Thyroid gland (tissue), 4 donors: Measurements from ENCODE around the gene STAC.

ENCODE experiments used
- CTCF ChIP-seq, 6 experiments: fragments of 200-600 bp in 3 of 6; fragments of 450-650 bp in 3 of 6; sonication (generic) in 3 of 6; IDR thresholded peaks; one replicate each; pipeline ENCODE4 v1.5.1; 2016 to 2019; ENCODE audit warnings: antibody characterized with exemption in 6 of 6, mild to moderate bottlenecking in 2 of 6, inconsistent platforms in 1 of 6, moderate library complexity in 1 of 6
- POLR2A ChIP-seq, 2 donors: fragments of 450-650 bp; IDR thresholded peaks; one replicate each; pipeline ENCODE4 v1.6.1; 2017; ENCODE audit warnings: antibody characterized with exemption in 2 of 2, mild to moderate bottlenecking in 2 of 2, moderate library complexity in 1 of 2

DNA sequence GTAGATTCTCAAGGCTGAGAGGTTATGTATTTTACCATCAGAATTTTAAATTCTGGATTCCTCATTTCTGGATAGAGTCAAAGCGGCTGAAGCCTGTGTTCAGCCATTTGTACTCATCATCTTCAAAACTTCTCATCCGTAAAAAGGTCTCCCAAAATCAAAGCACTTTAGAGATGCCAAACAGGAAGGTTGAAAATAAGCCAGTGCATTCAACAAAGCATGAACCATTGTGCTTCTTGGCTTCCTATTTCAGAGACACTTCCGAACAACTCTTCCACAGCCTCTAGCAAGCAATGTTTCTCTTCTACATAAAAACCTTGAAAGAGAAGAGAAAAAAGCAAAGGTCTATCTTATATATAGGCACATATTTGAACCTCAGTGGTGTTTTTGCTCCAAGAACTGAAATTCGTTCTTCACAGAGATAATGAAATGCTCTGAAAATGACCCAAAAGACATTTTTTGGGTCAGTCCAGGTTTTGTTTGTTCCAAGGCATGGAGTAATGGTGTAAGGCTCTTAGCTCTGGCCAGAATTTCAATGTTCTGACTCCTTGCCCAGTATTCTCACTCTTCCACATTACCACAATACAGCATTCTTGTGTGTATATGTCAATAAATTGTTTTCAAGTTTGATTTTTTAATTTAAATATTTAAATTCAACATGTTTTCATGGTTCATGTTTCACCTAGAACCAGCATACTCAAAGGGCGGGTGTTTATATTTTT is 163.1 kb downstream of the STAC start:
- TF ChIP-seq CTCF (IDR thresholded peaks at IDR 0.05) (no peak), POLR2A (IDR thresholded peaks at IDR 0.05) (no peak)
